ENCODE results near the gene SESN2. TPM values are rescaled to one million over a fixed set of nuclear protein-coding genes. Genes with fewer than 3 reads are reported as not detected.

The SESN2 gene
- total RNA-seq, 1 experiment from 2014 or later = 36.0 TPM

GRCh38 chr1:28288487-28288886 lies 29.2 kb downstream of the SESN2 start:
- DNase-seq = no peak
- no peaks in the 10 kb centered on the region for H3K36me3 ChIP-seq (replicated peaks; ENCODE audit: control insufficient read depth, insufficient read depth, low read length)
- no peak overlapping the region for H3K4me3 ChIP-seq (ENCODE audit: insufficient read depth, low read depth, low read length)
- no peaks in the 10 kb centered on the region for H3K27me3 ChIP-seq (ENCODE audit: control insufficient read depth, insufficient read depth, low read length)

GRCh38 chr1:28290851-28291250 lies 31.5 kb downstream of the SESN2 start:
- peak; percentile 66 for DNase-seq
- H3K4me3 ChIP-seq (ENCODE audit: insufficient read depth, low read depth, low read length) = no peak overlapping the region
- H3K36me3 ChIP-seq (replicated peaks; ENCODE audit: control insufficient read depth, insufficient read depth, low read length) = no peaks in the 10 kb centered on the region
- H3K27me3 ChIP-seq (ENCODE audit: control insufficient read depth, insufficient read depth, low read length) = no peaks in the 10 kb centered on the region

DNA sequence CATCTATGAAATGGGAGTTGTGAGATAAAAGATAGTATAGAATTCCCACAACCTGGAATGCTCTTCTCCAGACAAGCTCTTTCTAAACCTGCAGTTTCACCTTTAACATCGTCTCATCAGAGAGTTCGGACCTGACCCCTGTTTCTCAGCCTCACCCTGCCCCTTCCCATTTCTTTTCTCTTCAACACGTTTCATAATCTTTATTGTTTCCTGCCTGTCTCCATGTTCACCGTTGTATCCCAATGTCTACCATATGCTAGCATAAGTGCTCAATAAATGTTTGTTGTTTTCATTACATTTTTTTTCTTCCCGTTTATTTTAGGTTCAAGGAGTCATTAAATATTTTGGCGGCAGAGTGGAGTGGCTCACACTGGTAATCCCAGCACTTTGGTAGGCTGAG lies 32.4 kb downstream of the SESN2 start:
- no peaks in the 10 kb centered on the region for H3K27me3 ChIP-seq (ENCODE audit: control insufficient read depth, insufficient read depth, low read length)
- DNase-seq = no peak
- H3K4me3 ChIP-seq (ENCODE audit: insufficient read depth, low read depth, low read length) = no peak overlapping the region
- H3K36me3 ChIP-seq (replicated peaks; ENCODE audit: control insufficient read depth, insufficient read depth, low read length) = no peaks in the 10 kb centered on the region

DNA sequence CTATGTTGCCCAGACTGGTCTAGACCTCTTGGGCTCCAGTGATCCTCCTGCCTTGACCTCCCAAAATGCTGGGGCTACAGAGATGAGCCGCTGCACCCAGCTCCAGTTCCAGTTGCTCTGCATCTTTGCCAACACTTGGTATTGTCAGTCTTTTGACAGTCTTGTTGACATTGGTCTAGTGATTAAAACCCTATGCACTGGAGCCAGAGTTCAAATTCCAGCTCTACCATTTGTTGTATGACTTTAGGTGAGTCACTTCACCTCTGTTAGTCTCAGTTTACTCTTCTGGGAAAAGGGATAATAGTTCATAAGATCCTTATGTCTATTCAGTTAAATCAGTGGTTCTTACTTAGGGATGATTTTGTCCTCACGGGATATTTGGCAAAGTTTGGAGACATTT lies 36.6 kb downstream of the SESN2 start:
- DNase-seq = no peak
- Histone ChIP-seq H3K27me3 (ENCODE audit: control insufficient read depth, insufficient read depth, low read length) (no peaks in the 10 kb centered on the region), H3K4me3 (ENCODE audit: insufficient read depth, low read depth, low read length) (no peak overlapping the region), H3K36me3 (replicated peaks; ENCODE audit: control insufficient read depth, insufficient read depth, low read length) (no peaks in the 10 kb centered on the region)

DNA sequence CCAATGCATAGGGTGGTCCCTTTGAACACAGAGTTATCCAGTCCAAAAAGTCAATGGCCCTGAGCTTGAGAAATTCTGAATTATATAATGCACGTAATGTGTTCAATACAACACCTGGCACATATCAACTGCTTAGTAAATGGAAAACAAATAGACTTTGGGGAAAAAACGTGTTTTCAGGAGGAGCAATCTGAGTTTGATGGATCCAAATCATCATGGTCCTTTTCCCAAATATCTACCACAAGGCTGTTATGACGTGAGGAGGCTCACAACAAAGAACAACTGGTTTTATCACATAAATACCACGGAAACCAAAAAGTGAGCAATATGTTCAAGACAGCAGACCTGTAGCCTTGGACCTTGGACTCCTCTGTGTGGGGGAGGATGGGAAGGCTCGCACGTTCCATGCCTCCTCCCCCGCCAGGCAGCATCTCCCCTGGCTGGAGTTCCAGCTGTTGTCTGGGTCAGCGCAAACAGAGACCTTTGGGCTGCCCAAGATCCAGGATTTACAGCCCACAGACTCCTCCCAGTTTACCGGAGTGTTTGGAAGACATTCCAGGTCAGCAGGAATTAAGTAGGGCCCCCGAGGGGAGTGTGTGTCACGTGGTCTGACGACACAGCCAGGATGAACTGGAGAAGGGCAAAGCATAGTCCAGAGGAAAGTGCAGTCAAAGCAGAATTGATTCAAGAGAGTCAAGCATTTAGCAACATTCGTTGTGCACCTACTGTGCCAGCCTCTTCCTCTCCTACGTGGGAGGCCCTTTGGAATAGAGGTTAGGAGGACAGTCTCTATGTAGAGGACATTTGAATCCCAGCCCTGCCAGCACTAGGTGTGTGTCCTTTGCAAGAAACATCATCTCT lies 37.3 kb downstream of the SESN2 start:
- Histone ChIP-seq H3K4me3 (ENCODE audit: insufficient read depth, low read depth, low read length) (no peak overlapping the region), H3K36me3 (replicated peaks; ENCODE audit: control insufficient read depth, insufficient read depth, low read length) (no peaks in the 10 kb centered on the region), H3K27me3 (ENCODE audit: control insufficient read depth, insufficient read depth, low read length) (no peaks in the 10 kb centered on the region)
- DNase-seq = peak; percentile 82

GRCh38 chr1:28297826-28298225 lies 38.5 kb downstream of the SESN2 start:
- no peak for DNase-seq
- Histone ChIP-seq H3K4me3 (ENCODE audit: insufficient read depth, low read depth, low read length) (no peak overlapping the region), H3K27me3 (ENCODE audit: control insufficient read depth, insufficient read depth, low read length) (no peaks in the 10 kb centered on the region), H3K36me3 (replicated peaks; ENCODE audit: control insufficient read depth, insufficient read depth, low read length) (no peaks in the 10 kb centered on the region)

DNA sequence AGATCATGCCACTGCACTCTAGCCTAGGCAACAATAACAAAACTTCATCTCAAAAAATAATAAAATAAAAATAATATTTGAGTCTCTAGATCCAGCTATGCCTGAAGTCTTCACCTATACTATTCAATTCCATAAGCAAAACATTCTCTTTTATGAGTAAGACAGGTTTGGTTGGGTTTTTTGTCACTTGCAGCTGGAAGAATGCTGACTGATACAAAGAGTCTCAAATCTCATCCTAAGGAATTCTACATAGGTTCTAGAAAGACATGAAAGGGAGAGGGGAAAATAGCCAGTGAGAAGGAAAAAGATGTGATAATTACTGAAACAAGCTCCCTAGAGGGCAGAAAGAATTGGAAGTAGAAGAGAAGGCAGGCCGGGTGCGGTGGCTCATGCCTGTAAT lies 39.1 kb downstream of the SESN2 start:
- Histone ChIP-seq H3K27me3 (ENCODE audit: control insufficient read depth, insufficient read depth, low read length) (no peaks in the 10 kb centered on the region), H3K36me3 (replicated peaks; ENCODE audit: control insufficient read depth, insufficient read depth, low read length) (no peaks in the 10 kb centered on the region), H3K4me3 (ENCODE audit: insufficient read depth, low read depth, low read length) (no peak overlapping the region)
- DNase-seq = no peak

GRCh38 chr1:28301368-28302174 lies 42.3 kb downstream of the SESN2 start:
- DNase-seq = no peak

GRCh38 chr1:28302247-28302646 lies 42.9 kb downstream of the SESN2 start:
- no peak for DNase-seq
- Histone ChIP-seq H3K27me3 (ENCODE audit: control insufficient read depth, insufficient read depth, low read length) (no peaks in the 10 kb centered on the region), H3K36me3 (replicated peaks; ENCODE audit: control insufficient read depth, insufficient read depth, low read length) (no peaks in the 10 kb centered on the region), H3K4me3 (ENCODE audit: insufficient read depth, low read depth, low read length) (no peak overlapping the region)

More at GRCh38 chr1:28301368-28302174, 42.3 kb downstream of the SESN2 start:
- Histone ChIP-seq H3K4me3 (ENCODE audit: insufficient read depth, low read depth, low read length) (no peak overlapping the region), H3K36me3 (replicated peaks; ENCODE audit: control insufficient read depth, insufficient read depth, low read length) (no peaks in the 10 kb centered on the region), H3K27me3 (ENCODE audit: control insufficient read depth, insufficient read depth, low read length) (no peaks in the 10 kb centered on the region)

- Histone ChIP-seq H3K27me3 (ENCODE audit: control insufficient read depth, insufficient read depth, low read length) (no peaks in the 10 kb centered on the region), H3K36me3 (replicated peaks; ENCODE audit: control insufficient read depth, insufficient read depth, low read length) (no peaks in the 10 kb centered on the region), H3K4me3 (ENCODE audit: insufficient read depth, low read depth, low read length) (no peak overlapping the region)
- no peak for DNase-seq
Measured at GRCh38 chr1:28306301-28306949, 47.1 kb downstream of the SESN2 start.

DNA sequence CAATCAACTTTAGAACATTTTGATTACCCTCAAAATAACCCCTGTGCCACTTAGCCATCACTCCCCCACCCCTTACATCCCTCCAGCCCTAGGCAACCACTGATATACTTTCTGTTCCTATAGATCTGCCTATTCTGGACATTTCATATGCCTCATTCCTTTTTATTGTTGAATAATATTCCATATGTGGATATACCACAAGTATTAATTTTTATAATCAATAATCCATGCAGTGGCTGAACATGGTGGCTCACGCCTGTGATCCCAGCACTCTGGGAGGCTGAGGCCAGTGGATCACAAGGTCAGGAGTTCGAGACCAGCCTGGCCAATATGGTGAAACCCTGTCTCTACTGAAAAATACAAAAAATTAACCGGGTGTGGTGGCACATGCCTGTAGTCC lies 49.4 kb downstream of the SESN2 start:
- H3K4me3 ChIP-seq (ENCODE audit: insufficient read depth, low read depth, low read length) = no peak overlapping the region
- H3K36me3 ChIP-seq (replicated peaks; ENCODE audit: control insufficient read depth, insufficient read depth, low read length) = no peaks in the 10 kb centered on the region
- no peak for DNase-seq
- H3K27me3 ChIP-seq (ENCODE audit: control insufficient read depth, insufficient read depth, low read length) = no peaks in the 10 kb centered on the region

- DNase-seq = no peak
- H3K27me3 ChIP-seq (ENCODE audit: control insufficient read depth, insufficient read depth, low read length) = no peaks in the 10 kb centered on the region
- no peaks in the 10 kb centered on the region for H3K36me3 ChIP-seq (replicated peaks; ENCODE audit: control insufficient read depth, insufficient read depth, low read length)
- H3K4me3 ChIP-seq (ENCODE audit: insufficient read depth, low read depth, low read length) = no peak overlapping the region
Measured at GRCh38 chr1:28309702-28310101, 50.4 kb downstream of the SESN2 start.

DNA sequence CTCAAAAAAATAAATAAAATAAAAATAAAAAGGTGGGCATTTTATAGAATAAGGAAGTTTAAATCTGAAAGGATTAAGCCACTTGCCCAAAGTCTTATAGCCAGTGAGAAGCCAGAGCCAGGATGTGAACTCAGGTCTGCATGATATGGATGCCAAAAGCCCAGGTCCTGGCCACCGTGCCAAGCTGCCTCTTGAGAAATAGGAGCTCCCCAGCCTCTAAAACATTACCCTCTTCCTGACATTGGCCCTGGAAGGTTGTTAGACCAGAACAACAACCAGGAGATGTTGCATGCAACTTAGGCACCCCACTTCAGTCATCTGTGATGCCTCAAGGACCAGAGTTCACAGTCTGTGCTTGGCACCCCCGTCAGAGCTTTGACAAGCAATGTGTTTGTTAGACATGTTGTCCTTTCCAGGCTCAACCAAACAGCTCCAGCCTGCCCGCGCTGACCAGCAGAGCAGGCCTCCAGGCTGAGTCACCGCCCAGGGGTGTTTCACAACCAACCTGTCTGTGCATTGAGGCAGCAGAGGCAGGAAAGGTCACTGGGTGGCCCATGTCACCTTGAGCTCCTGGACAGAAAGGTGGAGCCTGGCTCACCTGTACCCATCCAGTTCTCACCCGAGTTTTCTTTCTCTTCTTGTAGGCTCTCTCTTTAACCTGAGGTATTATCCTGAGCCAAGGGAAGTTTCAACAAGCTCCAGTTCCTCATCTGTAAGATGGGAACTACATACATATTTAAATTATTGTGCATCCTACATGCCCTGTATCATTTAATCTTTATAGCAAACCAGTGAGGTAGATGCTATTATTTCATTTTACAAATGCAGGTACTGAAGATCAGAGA lies 54.6 kb downstream of the SESN2 start:
- H3K36me3 ChIP-seq (replicated peaks; ENCODE audit: control insufficient read depth, insufficient read depth, low read length) = no peaks in the 10 kb centered on the region
- DNase-seq = no peak
- H3K4me3 ChIP-seq (ENCODE audit: insufficient read depth, low read depth, low read length) = no peak overlapping the region
- no peaks in the 10 kb centered on the region for H3K27me3 ChIP-seq (ENCODE audit: control insufficient read depth, insufficient read depth, low read length)

- no peaks in the 10 kb centered on the region for H3K27me3 ChIP-seq (ENCODE audit: control insufficient read depth, insufficient read depth, low read length)
- no peak overlapping the region for H3K4me3 ChIP-seq (ENCODE audit: insufficient read depth, low read depth, low read length)
- no peaks in the 10 kb centered on the region for H3K36me3 ChIP-seq (replicated peaks; ENCODE audit: control insufficient read depth, insufficient read depth, low read length)
- no peak for DNase-seq
Measured at GRCh38 chr1:28314547-28314941, 55.2 kb downstream of the SESN2 start.
